Thymus (tissue), 11 donors: Measurements from ENCODE around the gene ZNF20. TPM values are rescaled to one million over a fixed set of nuclear protein-coding genes. Genes with fewer than 3 reads are reported as not detected.
"Not testable (repeated sequence)": the region's sequence is repeated elsewhere in the genome, so short reads cannot be mapped to it uniquely, and the experiment has no call there.

Experiments
- DNase-seq, 9 donors: peaks; one replicate each; pipeline ENCODE4 v3.0.0-alpha.2; 2013; ENCODE audit warnings: low spot score in 9 of 9, low read depth in 6 of 9, missing footprints in 1 of 9
- H3K27ac ChIP-seq, 2 donors: one replicate each; pipeline ENCODE4 v1.5.1; 2013; ENCODE audit warnings: control low read depth in 1 of 2, low read depth in 1 of 2, low read length in 1 of 2, mild to moderate bottlenecking in 1 of 2, moderate library complexity in 1 of 2
- H3K27me3 ChIP-seq, 2 donors: one replicate each; pipeline ENCODE4 v1.5.1; 2013; ENCODE audit warnings: low read length in 1 of 2; ENCODE audit not compliant: control insufficient read depth in 2 of 2, insufficient read depth in 1 of 2
- H3K36me3 ChIP-seq, 2 donors: one replicate each; pipeline ENCODE4 v1.5.1; 2013; ENCODE audit warnings: low read length in 1 of 2, mild to moderate bottlenecking in 1 of 2, moderate library complexity in 1 of 2; ENCODE audit not compliant: control insufficient read depth in 2 of 2, insufficient read depth in 2 of 2
- H3K4me1 ChIP-seq, 2 donors: one replicate each; pipeline ENCODE4 v1.5.1; 2013; ENCODE audit warnings: low read length in 2 of 2; ENCODE audit not compliant: control insufficient read depth in 2 of 2, insufficient read depth in 2 of 2
- H3K4me3 ChIP-seq, 2 donors: one replicate each; pipeline ENCODE4 v1.5.1; 2013; ENCODE audit warnings: low read length in 2 of 2, control low read depth in 1 of 2, mild to moderate bottlenecking in 1 of 2
- H3K9me3 ChIP-seq, 2 donors: one replicate each; pipeline ENCODE4 v1.5.1; 2013; ENCODE audit warnings: low read length in 1 of 2, mild to moderate bottlenecking in 1 of 2; ENCODE audit not compliant: control insufficient read depth in 2 of 2, insufficient read depth in 1 of 2
- WGBS: extraction: QIAGEN DNeasy Blood & Tissue Kit; methylation state at CpG from one replicate; pipeline ENCODE4 v1.1.7; 2013; 5-methylcytosine and 5-hydroxymethylcytosine counted together
- polyA plus RNA-seq: library from polyadenylated mRNA; stranded (reverse); fragments of 200-250 nt; gene quantifications from one replicate; pipeline ENCODE4 v1.2.3, GENCODE V29; 2013
- total RNA-seq: library from RNA; stranded (reverse); fragments of 120-200 nt; gene quantifications from one replicate; pipeline ENCODE4 v1.2.4, GENCODE V29; 2013
- donor health status: healthy.

Gene ZNF20
- total and polyA plus RNA-seq, 2 donors, result 3.7 to 7.7 TPM

DNA sequence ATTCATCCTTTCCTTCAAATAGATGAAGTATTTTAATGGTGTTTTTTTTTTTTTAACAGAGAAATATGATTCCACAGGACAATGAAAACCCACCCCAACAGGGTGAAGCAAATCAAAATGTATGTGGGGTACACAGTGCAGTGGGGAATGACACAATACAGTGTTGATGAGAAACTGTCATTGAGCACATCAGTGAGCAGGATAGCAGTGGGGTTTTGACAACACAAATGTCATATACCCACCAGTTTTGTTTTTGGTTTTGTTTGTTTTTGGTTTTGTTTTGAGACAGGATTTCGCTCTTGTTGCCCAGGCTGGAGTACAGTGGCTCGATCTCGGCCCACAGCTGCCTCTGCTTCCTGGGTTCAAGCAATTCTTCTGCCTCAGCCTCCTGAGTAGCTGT, 46.4 kb downstream of the ZNF20 start:
- no peak overlapping the region for H3K4me3 ChIP-seq
- no peaks in the 10 kb centered on the region for H3K27me3 ChIP-seq
- H3K36me3 ChIP-seq, result peaks cover 3 to 4% of the 10 kb centered on the region in 2 donors
- DNase-seq, result no peak
- H3K27ac ChIP-seq, result no peak overlapping the region
- peaks cover 0 to 6% of the 10 kb centered on the region in 2 donors for H3K9me3 ChIP-seq
- H3K4me1 ChIP-seq, result peaks cover 3 to 6% of the 10 kb centered on the region in 2 donors
- 95% methylated on average over 3 of the region's 3 CpGs for WGBS

- Histone ChIP-seq H3K4me3 (peak overlapping the region; percentile 76 to 77), H3K27me3 (no peaks in the 10 kb centered on the region), H3K4me1 (peaks cover 3 to 6% of the 10 kb centered on the region in 2 donors), H3K9me3 (peaks cover 0 to 7% of the 10 kb centered on the region in 2 donors), H3K36me3 (peaks cover 1 to 3% of the 10 kb centered on the region in 2 donors), H3K27ac (no peak overlapping the region)
- peak in 2 of 9 donors; percentile 2 to 28 for DNase-seq
- 24% methylated on average over 10 of the region's 10 CpGs for WGBS
Measured at GRCh38 chr19:12092956-12093355, 47.2 kb downstream of the ZNF20 start.

GRCh38 chr19:12092065-12092867, 47.9 kb downstream of the ZNF20 start:
- Histone ChIP-seq H3K4me3 (peak overlapping the region; percentile 76 to 77), H3K9me3 (peaks cover 0 to 9% of the 10 kb centered on the region in 2 donors), H3K36me3 (peaks cover 0 to 3% of the 10 kb centered on the region in 2 donors), H3K4me1 (peaks cover 3 to 6% of the 10 kb centered on the region in 2 donors), H3K27me3 (no peaks in the 10 kb centered on the region), H3K27ac (peak overlapping the region; percentile 75 to 94)
- DNase-seq, result peak; percentile 52 to 91 (median 77)
- WGBS, result 2% methylated on average over 53 of the region's 53 CpGs

GRCh38 chr19:12090807-12091206, 49.3 kb downstream of the ZNF20 start:
- H3K4me1 ChIP-seq, result peaks cover 3 to 6% of the 10 kb centered on the region in 2 donors
- 71% methylated on average over 5 of the region's 5 CpGs for WGBS
- no peaks in the 10 kb centered on the region for H3K27me3 ChIP-seq
- DNase-seq, result peak; percentile 48 to 87 (median 72)
- no peak overlapping the region for H3K4me3 ChIP-seq
- peaks cover 0 to 9% of the 10 kb centered on the region in 2 donors for H3K9me3 ChIP-seq
- no peak overlapping the region for H3K27ac ChIP-seq
- H3K36me3 ChIP-seq, result peaks cover 0 to 3% of the 10 kb centered on the region in 2 donors

DNA sequence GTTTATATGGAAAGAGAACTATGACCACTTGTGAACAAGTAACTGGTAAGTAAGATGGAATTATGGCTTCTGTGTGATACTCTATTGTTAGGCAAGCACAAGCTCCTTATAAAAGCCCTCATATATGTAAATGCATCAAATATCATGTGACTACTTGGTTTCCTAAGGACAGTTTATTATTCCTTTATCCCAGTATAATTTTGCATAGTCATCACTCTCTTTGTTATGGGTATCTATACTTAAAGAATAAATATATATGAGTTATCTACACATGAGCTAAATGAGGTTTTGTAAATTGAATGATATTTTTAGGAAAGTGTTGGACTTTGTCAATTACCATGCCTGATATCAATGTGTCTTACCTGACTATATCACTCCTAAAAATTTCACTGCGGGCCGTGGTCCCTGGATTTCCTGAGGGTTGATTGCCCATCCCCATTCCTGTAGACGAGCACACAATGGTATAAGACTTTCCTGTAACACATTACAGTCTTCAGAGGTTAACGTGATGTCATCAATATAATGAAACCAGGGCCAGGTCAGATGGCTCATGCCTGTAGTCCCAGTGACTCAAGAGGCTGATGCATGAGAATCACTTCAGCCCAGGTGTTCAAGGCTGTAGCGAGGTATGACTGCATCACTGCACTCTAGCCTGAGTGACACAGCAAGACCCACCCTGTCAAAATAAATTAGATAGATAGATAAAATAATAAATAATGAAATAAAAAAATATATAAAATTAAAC, 54.9 kb downstream of the ZNF20 start:
- H3K4me1 ChIP-seq, result no peaks in the 10 kb centered on the region
- no peak for DNase-seq
- H3K9me3 ChIP-seq, result peaks cover 0 to 17% of the 10 kb centered on the region in 2 donors
- 97% methylated on average over 5 of the region's 5 CpGs for WGBS
- H3K4me3 ChIP-seq, result no peak overlapping the region
- H3K27ac ChIP-seq, result no peak overlapping the region
- no peaks in the 10 kb centered on the region for H3K36me3 ChIP-seq
- H3K27me3 ChIP-seq, result no peaks in the 10 kb centered on the region

DNA sequence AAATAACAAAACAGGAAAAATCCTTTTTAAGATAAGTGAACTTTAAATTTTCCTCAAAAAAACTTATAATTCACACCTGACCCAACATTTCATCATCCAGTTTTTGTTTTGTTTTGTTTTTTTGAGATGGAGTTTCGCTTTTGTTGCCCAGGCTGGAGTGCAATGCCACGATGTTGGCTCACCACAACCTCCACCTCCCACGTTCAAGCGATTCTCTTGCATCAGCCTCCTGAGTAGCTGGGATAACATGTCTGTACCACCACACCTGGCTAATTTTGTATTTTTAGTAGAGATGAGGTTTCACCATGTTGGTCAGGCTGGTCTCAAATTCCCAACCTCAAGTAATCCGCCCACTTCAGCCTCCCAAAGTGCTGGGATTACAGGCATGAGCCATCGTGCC, 56.8 kb downstream of the ZNF20 start:
- H3K27ac ChIP-seq, DNase-seq, H3K4me1 ChIP-seq, H3K4me3 ChIP-seq, H3K36me3 ChIP-seq, H3K27me3 ChIP-seq: not testable (repeated sequence)
- 97% methylated on average over 6 of the region's 6 CpGs for WGBS
- H3K9me3 ChIP-seq, result peaks cover 2 to 30% of the 10 kb centered on the region in 2 donors

Other genes starting within 250 kb of the ZNF20 start
- 13.6 TPM for gene ZNF700, start 215.2 kb downstream of the ZNF20 start, total RNA-seq
- 42.6 TPM for gene ZNF700, start 215.2 kb downstream of the ZNF20 start, polyA plus RNA-seq
- gene ZNF763, start 175.3 kb downstream of the ZNF20 start, total RNA-seq, result 4.4 TPM
- 9.9 TPM for gene ZNF763, start 175.3 kb downstream of the ZNF20 start, polyA plus RNA-seq
- 2.0 TPM for gene ZNF433, start 104.7 kb downstream of the ZNF20 start, total RNA-seq
- gene ZNF433, start 104.7 kb downstream of the ZNF20 start, polyA plus RNA-seq, result 6.3 TPM
- 0.38 TPM for gene ZNF878, start 87.4 kb downstream of the ZNF20 start, total RNA-seq
- 0.23 TPM for gene ZNF878, start 87.4 kb downstream of the ZNF20 start, polyA plus RNA-seq
- 4.6 TPM for gene ZNF844, start 75.6 kb downstream of the ZNF20 start, total RNA-seq
- gene ZNF844, start 75.6 kb downstream of the ZNF20 start, polyA plus RNA-seq, result 7.0 TPM
- 4.8 TPM for gene ZNF625, start 16.4 kb upstream of the ZNF20 start, total RNA-seq
- 1.9 TPM for gene ZNF625, start 16.4 kb upstream of the ZNF20 start, polyA plus RNA-seq
- 10.7 TPM for gene ZNF136, start 22.7 kb upstream of the ZNF20 start, total RNA-seq
- gene ZNF136, start 22.7 kb upstream of the ZNF20 start, polyA plus RNA-seq, result 8.3 TPM
- 7.1 TPM for gene ZNF44, start 154.5 kb upstream of the ZNF20 start, total RNA-seq
- gene ZNF44, start 154.5 kb upstream of the ZNF20 start, polyA plus RNA-seq, result 16.3 TPM
- gene ZNF563, start 193.3 kb upstream of the ZNF20 start, total RNA-seq, result 6.5 TPM
- gene ZNF563, start 193.3 kb upstream of the ZNF20 start, polyA plus RNA-seq, result 3.3 TPM
- gene ZNF442, start 225.3 kb upstream of the ZNF20 start, total RNA-seq, result 3.8 TPM
- 1.9 TPM for gene ZNF442, start 225.3 kb upstream of the ZNF20 start, polyA plus RNA-seq